SHP77 treated with DMSO at 0.1 percent for 48 hours (cell line): ENCODE results near the gene ESRP2.

ENCODE experiments used
- DNase-seq: peaks from one replicate; lab custom pipeline; 2025; lab: John Stamatoyannopoulos, UW

ESRP2 gene

GRCh38 chr16:68237243-68238028 is 1.5 kb upstream of the ESRP2 start:
- DNase-seq = peak; percentile 94

DNA sequence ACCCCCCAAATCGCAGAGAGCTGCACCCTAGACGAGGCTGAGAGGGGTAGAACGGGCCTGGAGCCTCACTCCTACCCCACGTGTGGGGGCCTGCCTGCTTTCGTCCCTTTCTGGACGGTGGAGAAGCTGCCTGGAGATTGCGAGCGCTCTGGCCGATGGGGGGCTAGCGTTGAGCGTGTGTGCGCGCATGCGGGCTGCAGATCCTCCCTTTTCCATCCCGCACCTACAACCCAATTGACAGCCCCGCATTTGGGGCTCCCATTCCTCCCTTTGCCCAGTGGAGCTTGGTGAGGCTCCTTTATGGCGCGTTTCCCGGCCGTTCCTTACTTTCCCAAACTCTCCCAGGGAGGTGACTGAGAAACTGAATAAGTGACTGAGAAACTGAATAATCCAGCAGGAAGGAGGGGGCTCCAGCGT is 907 bp upstream of the ESRP2 start:
- no peak for DNase-seq

- DNase-seq = no peak
These were observed 354 bp upstream of the ESRP2 start for GRCh38 chr16:68236137-68236825.

GRCh38 chr16:68235108-68235886 is 630 bp downstream of the ESRP2 start:
- no peak for DNase-seq

- DNase-seq = no peak
These were observed 1.5 kb downstream of the ESRP2 start for GRCh38 chr16:68234188-68235107.

DNA sequence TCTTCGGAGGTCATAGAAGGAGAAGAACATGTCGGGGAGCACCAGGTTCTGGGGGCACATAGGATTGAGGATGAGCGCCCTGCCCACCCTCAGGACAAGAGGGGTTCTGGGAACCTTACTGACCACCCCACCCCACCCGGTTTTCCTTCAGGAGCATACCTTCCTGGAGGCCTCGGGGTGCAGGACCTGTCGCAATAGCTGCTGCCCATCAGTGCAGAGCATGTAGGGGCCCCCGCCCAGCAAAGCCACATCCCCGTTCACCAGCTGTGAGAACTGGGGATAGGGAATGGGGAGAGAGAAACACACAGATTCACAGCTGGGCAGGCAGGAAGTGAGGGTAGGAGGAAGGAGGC is 2.1 kb downstream of the ESRP2 start:
- DNase-seq = no peak

DNA sequence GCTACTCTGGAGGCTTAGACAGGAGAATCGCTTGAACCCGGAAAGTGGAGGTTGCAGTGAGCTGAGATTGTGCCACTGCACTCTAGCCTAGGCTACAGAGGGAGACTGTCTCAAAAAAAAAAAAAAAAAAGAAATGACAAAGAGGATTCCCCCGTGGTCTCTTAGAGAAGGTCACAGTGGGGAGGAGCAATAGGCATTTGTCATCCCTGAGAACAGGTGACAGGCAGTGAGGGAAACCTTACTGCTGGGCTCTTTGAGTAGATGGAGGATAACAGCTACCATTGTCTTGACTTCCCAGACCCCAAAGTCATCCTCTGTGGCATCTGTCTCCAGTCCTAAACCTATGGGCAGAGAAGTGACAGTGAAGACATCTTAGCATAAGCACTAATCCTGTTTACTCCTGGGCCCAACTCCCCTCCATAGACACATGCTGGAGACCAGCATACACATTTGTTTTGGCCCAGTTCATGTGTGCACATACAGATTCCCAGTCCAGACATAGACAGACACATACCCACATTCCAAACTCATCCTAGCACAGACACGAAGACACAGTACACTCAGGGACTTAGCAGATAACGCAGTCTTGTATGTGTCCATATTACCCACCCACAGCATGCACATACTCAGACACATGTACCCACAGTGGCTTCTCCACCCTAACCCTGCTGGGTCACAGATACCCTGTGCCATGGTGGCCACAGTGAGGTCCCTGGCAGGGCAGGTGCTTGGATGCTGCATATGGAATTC is 2.7 kb downstream of the ESRP2 start:
- DNase-seq = no peak

GRCh38 chr16:68232335-68232734 is 3.6 kb downstream of the ESRP2 start:
- DNase-seq = no peak

- DNase-seq = no peak
These were observed 4.4 kb downstream of the ESRP2 start for GRCh38 chr16:68231384-68232136.

- DNase-seq = no peak
These were observed 5.0 kb downstream of the ESRP2 start for GRCh38 chr16:68230956-68231355.

DNA sequence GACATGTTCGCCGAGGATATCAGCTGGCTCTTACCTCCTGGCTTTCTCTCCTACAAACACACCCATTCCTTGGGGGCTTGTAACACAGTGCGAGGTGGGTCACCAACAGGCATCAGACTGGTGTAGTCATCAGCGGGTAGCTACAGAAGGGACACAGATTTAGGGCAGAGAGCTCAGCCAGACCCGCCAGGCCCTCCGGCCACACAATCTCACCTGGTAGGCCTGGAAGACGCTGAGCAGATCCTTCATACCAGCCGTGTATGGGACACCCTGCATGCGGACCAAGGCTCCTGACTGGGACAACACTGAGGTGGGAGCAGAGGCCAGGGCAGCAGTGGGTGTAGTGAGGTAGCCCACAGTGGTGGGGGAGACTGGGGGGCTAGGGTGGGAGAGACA is 5.8 kb downstream of the ESRP2 start:
- DNase-seq = no peak

- no peak for DNase-seq
These were observed 6.3 kb downstream of the ESRP2 start for GRCh38 chr16:68229431-68230175.

- no peak for DNase-seq
These were observed 7.3 kb downstream of the ESRP2 start for GRCh38 chr16:68228652-68229051.

DNA sequence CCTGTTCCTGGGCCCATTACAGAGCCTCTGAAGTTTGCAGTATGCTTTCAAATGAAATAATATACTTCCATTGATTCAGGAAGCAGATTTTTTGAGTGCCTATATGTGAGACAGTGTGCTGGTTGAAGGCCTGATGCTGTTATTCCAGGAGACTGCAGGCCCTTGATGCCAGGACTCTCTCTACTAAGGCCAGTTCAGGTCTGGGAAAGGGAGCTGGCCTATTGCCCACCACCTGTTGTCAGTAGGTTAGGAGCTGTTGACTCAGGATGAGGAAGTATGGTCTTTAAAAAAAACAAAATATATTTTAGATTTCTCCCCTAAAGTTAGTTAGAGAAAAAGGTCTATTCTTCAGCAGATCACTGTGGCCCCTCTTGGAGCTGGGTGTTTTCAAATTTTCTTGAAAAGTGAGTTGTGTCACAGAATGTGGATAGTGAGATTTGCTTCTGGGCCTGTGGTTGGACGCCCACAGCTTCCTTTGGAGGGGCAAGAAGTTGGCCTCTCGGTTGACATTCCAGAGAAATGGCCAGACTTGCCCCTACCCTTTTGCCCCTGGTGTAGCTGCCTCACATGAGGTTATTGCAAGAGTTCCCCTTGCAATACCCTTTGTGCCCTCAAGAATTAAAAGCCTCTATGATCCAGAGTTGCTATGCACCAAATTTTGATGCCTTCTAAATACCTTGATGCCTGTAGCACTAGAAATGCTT is 7.9 kb downstream of the ESRP2 start:
- DNase-seq = no peak

GRCh38 chr16:68227183-68227793 is 8.6 kb downstream of the ESRP2 start:
- no peak for DNase-seq

- DNase-seq = no peak
These were observed 9.8 kb downstream of the ESRP2 start for GRCh38 chr16:68226116-68226515.

DNA sequence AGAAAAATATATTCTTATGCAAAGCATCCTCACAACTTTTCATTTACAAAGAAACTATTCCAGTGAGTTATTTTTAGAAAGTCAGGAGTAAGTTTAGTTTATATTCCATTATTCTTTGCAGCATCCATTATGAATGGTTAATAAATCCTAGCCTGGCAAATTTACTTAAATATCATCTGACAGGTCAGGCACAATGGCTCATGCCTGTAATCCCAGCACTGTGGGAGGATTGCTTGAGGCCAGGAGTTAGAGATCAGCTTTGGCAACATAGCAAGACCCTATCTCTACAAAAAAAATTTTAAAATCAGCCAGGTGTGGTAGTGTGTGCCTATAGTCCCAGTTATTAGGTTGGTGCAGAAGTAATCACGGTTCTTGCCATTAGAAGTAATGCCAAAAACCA is 12.9 kb downstream of the ESRP2 start:
- DNase-seq = no peak

GRCh38 chr16:68219725-68220351 is 16.1 kb downstream of the ESRP2 start:
- no peak for DNase-seq
